Liver (tissue), 3 donors: ENCODE data around the gene LMBR1L.
A peak's percentile ranks its signal among the peaks of the same experiment; 100 is the strongest.

ENCODE experiments used
- EGR1 ChIP-seq, 2 donors: IDR thresholded peaks; 2 replicates each; pipeline ENCODE4 v1.6.1; 2016 to 2018; ENCODE audit warnings: antibody characterized with exemption in 2 of 2, low read depth in 2 of 2
- GABPA ChIP-seq, 2 donors: IDR thresholded peaks in 1 of 2; conservative IDR thresholded peaks in 1 of 2; 2 replicates each; pipeline ENCODE4 v1.6.1; 2016; ENCODE audit warnings: antibody characterized with exemption in 2 of 2, mild to moderate bottlenecking in 1 of 2, moderate library complexity in 1 of 2
- HNF4G ChIP-seq: IDR thresholded peaks from 2 replicates; pipeline ENCODE4 v1.6.1; 2016; ENCODE audit warnings: antibody characterized with exemption
- RAD21 ChIP-seq, 2 donors: IDR thresholded peaks; 2 replicates each; pipeline ENCODE4 v1.6.1; 2016; ENCODE audit warnings: antibody characterized with exemption in 2 of 2, mild to moderate bottlenecking in 2 of 2
- SP1 ChIP-seq: IDR thresholded peaks from 2 replicates; pipeline ENCODE4 v1.6.1; 2018; ENCODE audit warnings: antibody characterized with exemption, mild to moderate bottlenecking
- YY1 ChIP-seq: IDR thresholded peaks from 2 replicates; pipeline ENCODE4 v1.6.1; 2016; ENCODE audit warnings: antibody characterized with exemption, mild to moderate bottlenecking
- TF ChIP-seq, protein P1 (sequence below): fragments of 150-350 bp; IDR thresholded peaks from 2 replicates; pipeline ENCODE4 v1.5.1; 2017; ENCODE audit warnings: improper control_type of control experiment, low read depth, low read length; ENCODE audit not compliant: missing input control
- TF ChIP-seq, protein P2 (sequence below): IDR thresholded peaks from 2 replicates; pipeline ENCODE4 v1.6.1; 2016; ENCODE audit warnings: antibody characterized with exemption
- TF ChIP-seq, protein P3 (sequence below): IDR thresholded peaks from 2 replicates; pipeline ENCODE4 v1.6.1; 2016; ENCODE audit warnings: antibody characterized with exemption, mild to moderate bottlenecking
- donor health status: healthy.
- donor health status: healthy.

DNA sequence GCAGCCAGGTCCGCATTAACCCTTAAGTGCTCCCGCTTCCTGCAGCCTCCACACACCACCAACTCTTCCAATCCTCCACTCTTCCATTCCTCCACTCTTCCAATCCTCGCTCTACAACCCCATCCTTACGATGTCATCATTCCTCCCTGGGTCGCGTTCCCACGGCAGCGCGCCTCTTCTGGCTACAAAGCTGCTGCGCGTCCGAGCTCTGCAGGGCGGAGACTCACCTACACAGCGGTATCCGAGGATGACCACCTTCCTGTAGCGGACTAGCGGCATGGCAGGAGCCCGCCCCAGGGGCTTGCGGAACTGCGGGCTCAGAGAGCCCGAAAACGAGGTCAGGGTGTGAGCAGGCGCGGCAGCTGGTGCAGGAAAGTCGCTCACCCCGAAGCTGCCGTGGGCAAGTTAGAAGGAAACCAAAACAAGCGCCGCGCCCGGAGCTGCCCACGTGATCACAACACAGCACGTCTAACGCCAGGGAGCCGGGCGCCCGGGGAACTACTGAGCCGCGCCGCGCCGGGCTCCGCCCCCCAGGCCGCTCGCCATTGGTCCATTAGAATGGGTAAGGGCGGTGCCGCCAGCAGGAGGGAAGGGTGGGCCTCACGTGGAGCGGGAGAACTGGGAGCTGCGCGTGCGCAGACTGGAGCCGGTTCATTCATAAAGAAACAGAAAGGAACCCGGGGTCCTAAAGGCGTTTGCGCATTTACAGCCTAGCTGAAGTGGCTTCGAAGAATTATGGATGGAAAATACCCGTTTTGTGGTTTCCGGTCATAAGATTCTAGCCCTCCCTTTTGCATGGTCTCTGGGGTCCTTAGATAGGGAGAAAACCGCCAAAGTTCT lies 40.9 kb downstream of the LMBR1L start, which contains the start of gene RHEBL1:
- TF ChIP-seq, protein P1, sequence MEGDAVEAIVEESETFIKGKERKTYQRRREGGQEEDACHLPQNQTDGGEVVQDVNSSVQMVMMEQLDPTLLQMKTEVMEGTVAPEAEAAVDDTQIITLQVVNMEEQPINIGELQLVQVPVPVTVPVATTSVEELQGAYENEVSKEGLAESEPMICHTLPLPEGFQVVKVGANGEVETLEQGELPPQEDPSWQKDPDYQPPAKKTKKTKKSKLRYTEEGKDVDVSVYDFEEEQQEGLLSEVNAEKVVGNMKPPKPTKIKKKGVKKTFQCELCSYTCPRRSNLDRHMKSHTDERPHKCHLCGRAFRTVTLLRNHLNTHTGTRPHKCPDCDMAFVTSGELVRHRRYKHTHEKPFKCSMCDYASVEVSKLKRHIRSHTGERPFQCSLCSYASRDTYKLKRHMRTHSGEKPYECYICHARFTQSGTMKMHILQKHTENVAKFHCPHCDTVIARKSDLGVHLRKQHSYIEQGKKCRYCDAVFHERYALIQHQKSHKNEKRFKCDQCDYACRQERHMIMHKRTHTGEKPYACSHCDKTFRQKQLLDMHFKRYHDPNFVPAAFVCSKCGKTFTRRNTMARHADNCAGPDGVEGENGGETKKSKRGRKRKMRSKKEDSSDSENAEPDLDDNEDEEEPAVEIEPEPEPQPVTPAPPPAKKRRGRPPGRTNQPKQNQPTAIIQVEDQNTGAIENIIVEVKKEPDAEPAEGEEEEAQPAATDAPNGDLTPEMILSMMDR: no peak
- TF ChIP-seq YY1 (peak; percentile 67), HNF4G (no peak), SP1 (peak; percentile 62), EGR1 (IDR thresholded peaks at IDR 0.05; ENCODE audit: low read depth in 2 of 2) (peak in 1 of 2 donors; percentile 10), RAD21 (IDR thresholded peaks at IDR 0.05) (no peak), GABPA (IDR thresholded peaks at IDR 0.05 in 1 of 2, conservative IDR thresholded peaks at IDR 0.05 in 1 of 2) (peak in 1 of 2 donors; percentile 58)
- TF ChIP-seq, protein P2, sequence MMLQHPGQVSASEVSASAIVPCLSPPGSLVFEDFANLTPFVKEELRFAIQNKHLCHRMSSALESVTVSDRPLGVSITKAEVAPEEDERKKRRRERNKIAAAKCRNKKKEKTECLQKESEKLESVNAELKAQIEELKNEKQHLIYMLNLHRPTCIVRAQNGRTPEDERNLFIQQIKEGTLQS: no peak
- TF ChIP-seq, protein P3, sequence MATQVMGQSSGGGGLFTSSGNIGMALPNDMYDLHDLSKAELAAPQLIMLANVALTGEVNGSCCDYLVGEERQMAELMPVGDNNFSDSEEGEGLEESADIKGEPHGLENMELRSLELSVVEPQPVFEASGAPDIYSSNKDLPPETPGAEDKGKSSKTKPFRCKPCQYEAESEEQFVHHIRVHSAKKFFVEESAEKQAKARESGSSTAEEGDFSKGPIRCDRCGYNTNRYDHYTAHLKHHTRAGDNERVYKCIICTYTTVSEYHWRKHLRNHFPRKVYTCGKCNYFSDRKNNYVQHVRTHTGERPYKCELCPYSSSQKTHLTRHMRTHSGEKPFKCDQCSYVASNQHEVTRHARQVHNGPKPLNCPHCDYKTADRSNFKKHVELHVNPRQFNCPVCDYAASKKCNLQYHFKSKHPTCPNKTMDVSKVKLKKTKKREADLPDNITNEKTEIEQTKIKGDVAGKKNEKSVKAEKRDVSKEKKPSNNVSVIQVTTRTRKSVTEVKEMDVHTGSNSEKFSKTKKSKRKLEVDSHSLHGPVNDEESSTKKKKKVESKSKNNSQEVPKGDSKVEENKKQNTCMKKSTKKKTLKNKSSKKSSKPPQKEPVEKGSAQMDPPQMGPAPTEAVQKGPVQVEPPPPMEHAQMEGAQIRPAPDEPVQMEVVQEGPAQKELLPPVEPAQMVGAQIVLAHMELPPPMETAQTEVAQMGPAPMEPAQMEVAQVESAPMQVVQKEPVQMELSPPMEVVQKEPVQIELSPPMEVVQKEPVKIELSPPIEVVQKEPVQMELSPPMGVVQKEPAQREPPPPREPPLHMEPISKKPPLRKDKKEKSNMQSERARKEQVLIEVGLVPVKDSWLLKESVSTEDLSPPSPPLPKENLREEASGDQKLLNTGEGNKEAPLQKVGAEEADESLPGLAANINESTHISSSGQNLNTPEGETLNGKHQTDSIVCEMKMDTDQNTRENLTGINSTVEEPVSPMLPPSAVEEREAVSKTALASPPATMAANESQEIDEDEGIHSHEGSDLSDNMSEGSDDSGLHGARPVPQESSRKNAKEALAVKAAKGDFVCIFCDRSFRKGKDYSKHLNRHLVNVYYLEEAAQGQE: peak; percentile 17
